Measurements from ENCODE around the gene RAD21L1.

The RAD21L1 gene

GRCh38 chr20:1183153-1183552, 42.7 kb upstream of the RAD21L1 start:
- H3K4me3 ChIP-seq (replicated peaks in 1 of 2; ENCODE audit: low read depth in 2 of 2, low read length in 2 of 2), result no peak overlapping the region
- no peak for DNase-seq (ENCODE audit: low read depth in 2 of 2)
- TF ChIP-seq CTCF (IDR thresholded peaks at IDR 0.05; ENCODE audit: low read depth, low read length), result no peak

GRCh38 chr20:1184260-1184637, 41.6 kb upstream of the RAD21L1 start:
- H3K4me3 ChIP-seq (replicated peaks in 1 of 2; ENCODE audit: low read depth in 2 of 2, low read length in 2 of 2), result no peak overlapping the region
- TF ChIP-seq CTCF (IDR thresholded peaks at IDR 0.05; ENCODE audit: low read depth, low read length), result no peak
- no peak for DNase-seq (ENCODE audit: low read depth in 2 of 2)

GRCh38 chr20:1184638-1185315, 41.1 kb upstream of the RAD21L1 start, which contains the start of gene TMEM74B:
Gene TMEM74B (minus strand): TSS chr20:1184981. CDS start chr20:1183801, 1,180 bp downstream.
- no peak for TF ChIP-seq CTCF (IDR thresholded peaks at IDR 0.05; ENCODE audit: low read depth, low read length)
- peak within 1 kb of the TSS; percentile 37 to 52 for H3K4me3 ChIP-seq (replicated peaks in 1 of 2; ENCODE audit: low read depth in 2 of 2, low read length in 2 of 2)
- no peak for DNase-seq (ENCODE audit: low read depth in 2 of 2)

GRCh38 chr20:1185316-1185741, 40.5 kb upstream of the RAD21L1 start:
- no peak for DNase-seq (ENCODE audit: low read depth in 2 of 2)
- H3K4me3 ChIP-seq (replicated peaks in 1 of 2; ENCODE audit: low read depth in 2 of 2, low read length in 2 of 2), result peak overlapping the region; percentile 37 to 52
- no peak for TF ChIP-seq CTCF (IDR thresholded peaks at IDR 0.05; ENCODE audit: low read depth, low read length)

GRCh38 chr20:1185790-1186334, 40.0 kb upstream of the RAD21L1 start:
- H3K4me3 ChIP-seq (replicated peaks in 1 of 2; ENCODE audit: low read depth in 2 of 2, low read length in 2 of 2), result peak overlapping the region in 1 of 2 donors; percentile 52
- peak; percentile 77 for TF ChIP-seq CTCF (IDR thresholded peaks at IDR 0.05; ENCODE audit: low read depth, low read length)
- DNase-seq (ENCODE audit: low read depth in 2 of 2), result peak; percentile 51

GRCh38 chr20:1186367-1186991, 39.4 kb upstream of the RAD21L1 start:
- TF ChIP-seq CTCF (IDR thresholded peaks at IDR 0.05; ENCODE audit: low read depth, low read length), result no peak
- no peak for DNase-seq (ENCODE audit: low read depth in 2 of 2)

More at GRCh38 chr20:1186367-1186991, 39.4 kb upstream of the RAD21L1 start:
- H3K4me3 ChIP-seq (replicated peaks in 1 of 2; ENCODE audit: low read depth in 2 of 2, low read length in 2 of 2), result no peak overlapping the region
